Lower lobe of right lung (tissue), 2 donors: ENCODE measurements around the gene BMPR1A. TPM values are rescaled to one million over a fixed set of nuclear protein-coding genes. Genes with fewer than 3 reads are reported as not detected.

Experiments
- ATAC-seq, 2 donors: fragments of 200-7000 bp; cut with Tn5 transposase; one replicate each; pipeline ENCODE4 v1.9.1; 2020 to 2022; ENCODE audit warnings: mild to moderate bottlenecking in 2 of 2, moderate library complexity in 2 of 2
- DNase-seq: peaks from one replicate; pipeline ENCODE4 v3.0.0-alpha.2; 2020
- H3K27ac ChIP-seq: fragments of 200-600 bp; one replicate; pipeline ENCODE4 v1.8.0; 2022
- H3K27me3 ChIP-seq: fragments of 200-600 bp; one replicate; pipeline ENCODE4 v1.8.0; 2022; ENCODE audit warnings: low read depth
- H3K36me3 ChIP-seq: fragments of 200-600 bp; one replicate; pipeline ENCODE4 v1.8.0; 2022; ENCODE audit warnings: mild to moderate bottlenecking
- H3K4me1 ChIP-seq: fragments of 200-600 bp; one replicate; pipeline ENCODE4 v1.8.0; 2022
- H3K4me3 ChIP-seq: fragments of 200-600 bp; one replicate; pipeline ENCODE4 v1.8.0; 2022; ENCODE audit warnings: mild to moderate bottlenecking
- H3K9me3 ChIP-seq: fragments of 200-600 bp; one replicate; pipeline ENCODE4 v1.8.0; 2022
- intact Hi-C: fragments of 100-400 bp; cut with DNase I; formaldehyde crosslinking; loops from one replicate; pipeline ENCODE4 v1.11.0; 2022
- total RNA-seq: library from RNA; stranded (reverse); fragmentation: NEBNext Ultra II Directional; extraction: Animal tissue kit (Norgen Biotek cat#: 25700); gene quantifications from one replicate; pipeline ENCODE4 v1.2.1, GENCODE V29; 2021
- TF ChIP-seq, protein P1 (sequence below): fragments of 200-600 bp; IDR thresholded peaks from one replicate; pipeline ENCODE4 v1.8.0; 2022; ENCODE audit warnings: antibody characterized with exemption, mild to moderate bottlenecking
- donor health status: DM: no; HTN: yes; CAD: no; lungs with severe emphysema.

Gene BMPR1A
- total RNA-seq, 1 donor from 2014 or later: 37.0 TPM

DNA sequence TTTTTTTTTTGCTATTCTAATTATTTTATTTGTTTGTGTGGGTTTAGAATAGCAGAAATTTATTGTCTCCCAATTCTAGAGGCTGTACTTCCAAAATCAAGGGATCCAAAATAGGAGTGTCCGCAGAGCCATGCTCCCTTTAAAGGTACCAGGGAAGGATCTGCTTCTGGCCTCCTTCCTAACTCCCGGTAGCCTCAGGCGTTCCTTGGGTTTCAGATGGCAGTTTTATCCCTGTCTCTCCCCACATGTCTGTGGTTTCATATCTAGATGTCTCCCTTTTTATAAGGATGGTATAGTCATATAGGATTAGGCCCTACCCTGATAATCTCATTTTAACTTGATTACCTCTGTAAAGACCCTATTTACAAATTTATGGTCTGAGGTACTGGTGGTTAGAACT, 48.4 kb downstream of the BMPR1A start:
- intact Hi-C loops: no loop called here
- Histone ChIP-seq H3K36me3 (peaks cover 4% of the 10 kb centered on the region), H3K9me3 (no peaks in the 10 kb centered on the region), H3K27me3 (no peaks in the 10 kb centered on the region), H3K27ac (no peak overlapping the region), H3K4me3 (no peak overlapping the region), H3K4me1 (no peaks in the 10 kb centered on the region)
- TF ChIP-seq, protein P1, sequence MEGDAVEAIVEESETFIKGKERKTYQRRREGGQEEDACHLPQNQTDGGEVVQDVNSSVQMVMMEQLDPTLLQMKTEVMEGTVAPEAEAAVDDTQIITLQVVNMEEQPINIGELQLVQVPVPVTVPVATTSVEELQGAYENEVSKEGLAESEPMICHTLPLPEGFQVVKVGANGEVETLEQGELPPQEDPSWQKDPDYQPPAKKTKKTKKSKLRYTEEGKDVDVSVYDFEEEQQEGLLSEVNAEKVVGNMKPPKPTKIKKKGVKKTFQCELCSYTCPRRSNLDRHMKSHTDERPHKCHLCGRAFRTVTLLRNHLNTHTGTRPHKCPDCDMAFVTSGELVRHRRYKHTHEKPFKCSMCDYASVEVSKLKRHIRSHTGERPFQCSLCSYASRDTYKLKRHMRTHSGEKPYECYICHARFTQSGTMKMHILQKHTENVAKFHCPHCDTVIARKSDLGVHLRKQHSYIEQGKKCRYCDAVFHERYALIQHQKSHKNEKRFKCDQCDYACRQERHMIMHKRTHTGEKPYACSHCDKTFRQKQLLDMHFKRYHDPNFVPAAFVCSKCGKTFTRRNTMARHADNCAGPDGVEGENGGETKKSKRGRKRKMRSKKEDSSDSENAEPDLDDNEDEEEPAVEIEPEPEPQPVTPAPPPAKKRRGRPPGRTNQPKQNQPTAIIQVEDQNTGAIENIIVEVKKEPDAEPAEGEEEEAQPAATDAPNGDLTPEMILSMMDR: no peak
- ATAC-seq: no peak
- DNase-seq: no peak

DNA sequence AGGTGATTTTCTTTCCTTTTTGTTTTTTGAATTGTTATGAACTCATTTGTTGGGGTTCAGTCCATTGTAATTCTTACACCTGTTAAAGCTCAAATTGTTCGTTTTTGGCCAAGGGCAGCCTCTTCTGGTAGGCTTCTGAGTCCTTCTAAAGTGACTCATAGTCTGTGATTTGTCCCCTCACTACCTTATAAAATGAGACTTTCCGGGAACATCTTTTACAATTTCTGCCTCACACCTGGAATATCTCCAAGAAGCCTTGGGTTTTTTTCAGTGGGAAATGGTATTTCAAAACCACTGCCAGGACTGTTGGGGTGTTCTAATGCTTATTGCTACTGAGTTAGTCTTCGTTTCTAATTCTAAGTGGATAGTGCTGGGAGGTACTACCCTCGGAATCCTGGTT, 56.7 kb downstream of the BMPR1A start:
- Histone ChIP-seq H3K9me3 (no peaks in the 10 kb centered on the region), H3K4me3 (no peak overlapping the region), H3K4me1 (peaks cover 7% of the 10 kb centered on the region), H3K27me3 (no peaks in the 10 kb centered on the region), H3K36me3 (peaks cover 4% of the 10 kb centered on the region), H3K27ac (no peak overlapping the region)
- intact Hi-C loops: no loop called here
- TF ChIP-seq, protein P1: no peak
- no peak for ATAC-seq
- no peak for DNase-seq

- TF ChIP-seq, protein P1: no peak
- no peaks in the 10 kb centered on the region for H3K9me3 ChIP-seq
- H3K27me3 ChIP-seq: no peaks in the 10 kb centered on the region
- H3K36me3 ChIP-seq: no peaks in the 10 kb centered on the region
- H3K4me1 ChIP-seq: peaks cover 7% of the 10 kb centered on the region
- no peak for ATAC-seq
- H3K27ac ChIP-seq: no peak overlapping the region
- intact Hi-C loops: no loop called here
- no peak for DNase-seq
- no peak overlapping the region for H3K4me3 ChIP-seq
Observed at GRCh38 chr10:86813982-86814381, 57.6 kb downstream of the BMPR1A start.

DNA sequence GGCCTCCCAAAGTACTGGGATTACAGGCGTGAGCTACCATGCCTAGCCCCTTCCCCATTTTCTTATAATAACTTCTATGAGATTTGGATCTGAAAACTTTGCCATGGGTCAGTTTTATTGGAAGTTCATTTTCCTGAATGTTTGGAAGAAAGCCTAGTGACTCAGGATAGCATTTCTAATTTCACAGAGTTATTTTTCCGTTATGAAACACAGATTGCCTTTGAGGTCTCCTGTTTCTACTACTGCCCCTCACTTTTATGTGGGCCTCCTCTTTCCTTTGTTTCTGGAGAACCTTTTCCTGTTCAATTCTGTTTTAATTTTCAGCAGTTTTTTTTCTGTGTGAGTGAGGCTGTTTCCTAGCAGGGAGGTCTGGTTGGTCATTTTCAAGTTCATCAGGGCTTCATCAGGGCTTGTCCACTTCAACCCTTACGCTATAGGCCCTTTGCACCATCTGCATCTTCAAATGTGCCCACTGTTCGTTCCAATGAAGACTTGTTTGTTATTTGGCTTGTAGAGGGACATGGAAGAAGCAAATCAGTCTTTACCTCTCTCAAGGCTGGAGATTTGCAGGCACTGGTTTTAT, 58.7 kb downstream of the BMPR1A start:
- Histone ChIP-seq H3K4me3 (no peak overlapping the region), H3K4me1 (peaks cover 7% of the 10 kb centered on the region), H3K27me3 (no peaks in the 10 kb centered on the region), H3K27ac (no peak overlapping the region), H3K9me3 (no peaks in the 10 kb centered on the region), H3K36me3 (no peaks in the 10 kb centered on the region)
- TF ChIP-seq, protein P1: no peak
- intact Hi-C loops: no loop called here
- DNase-seq: no peak
- no peak for ATAC-seq

DNA sequence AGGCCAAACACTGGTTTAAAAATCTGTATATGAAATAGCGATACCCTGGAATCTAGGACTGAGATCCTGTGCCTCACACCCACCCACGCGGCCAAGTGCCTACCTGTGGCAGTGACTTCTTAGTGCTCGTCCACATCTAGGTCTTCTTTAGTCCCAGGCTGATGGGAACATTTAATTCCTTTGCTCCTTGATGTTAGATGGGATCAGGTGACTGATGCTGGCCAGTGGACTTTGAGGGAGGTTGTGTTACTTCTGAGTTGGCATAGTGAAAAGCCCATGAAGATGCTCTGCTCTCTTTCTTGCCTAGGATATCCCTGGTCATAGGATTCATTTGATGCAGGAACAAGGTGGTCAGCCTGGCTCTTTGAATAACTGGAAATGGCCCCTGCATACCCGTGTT, 59.2 kb downstream of the BMPR1A start:
- Histone ChIP-seq H3K4me1 (peaks cover 7% of the 10 kb centered on the region), H3K36me3 (no peaks in the 10 kb centered on the region), H3K4me3 (no peak overlapping the region), H3K27ac (no peak overlapping the region), H3K27me3 (no peaks in the 10 kb centered on the region), H3K9me3 (no peaks in the 10 kb centered on the region)
- ATAC-seq (no peak), DNase-seq (no peak)
- TF ChIP-seq, protein P1: no peak
- intact Hi-C loops: no loop called here
